GM19328 (cell line): ENCODE results near the gene SLC27A4.

ENCODE experiments used
- ATAC-seq: cut with Tn5 transposase; IDR thresholded peaks from one replicate; pipeline ENCODE4 v1.9.1; 2021; ENCODE audit warnings: mild to moderate bottlenecking, moderate library complexity; ENCODE audit not compliant: unreplicated experiment

Gene SLC27A4

DNA sequence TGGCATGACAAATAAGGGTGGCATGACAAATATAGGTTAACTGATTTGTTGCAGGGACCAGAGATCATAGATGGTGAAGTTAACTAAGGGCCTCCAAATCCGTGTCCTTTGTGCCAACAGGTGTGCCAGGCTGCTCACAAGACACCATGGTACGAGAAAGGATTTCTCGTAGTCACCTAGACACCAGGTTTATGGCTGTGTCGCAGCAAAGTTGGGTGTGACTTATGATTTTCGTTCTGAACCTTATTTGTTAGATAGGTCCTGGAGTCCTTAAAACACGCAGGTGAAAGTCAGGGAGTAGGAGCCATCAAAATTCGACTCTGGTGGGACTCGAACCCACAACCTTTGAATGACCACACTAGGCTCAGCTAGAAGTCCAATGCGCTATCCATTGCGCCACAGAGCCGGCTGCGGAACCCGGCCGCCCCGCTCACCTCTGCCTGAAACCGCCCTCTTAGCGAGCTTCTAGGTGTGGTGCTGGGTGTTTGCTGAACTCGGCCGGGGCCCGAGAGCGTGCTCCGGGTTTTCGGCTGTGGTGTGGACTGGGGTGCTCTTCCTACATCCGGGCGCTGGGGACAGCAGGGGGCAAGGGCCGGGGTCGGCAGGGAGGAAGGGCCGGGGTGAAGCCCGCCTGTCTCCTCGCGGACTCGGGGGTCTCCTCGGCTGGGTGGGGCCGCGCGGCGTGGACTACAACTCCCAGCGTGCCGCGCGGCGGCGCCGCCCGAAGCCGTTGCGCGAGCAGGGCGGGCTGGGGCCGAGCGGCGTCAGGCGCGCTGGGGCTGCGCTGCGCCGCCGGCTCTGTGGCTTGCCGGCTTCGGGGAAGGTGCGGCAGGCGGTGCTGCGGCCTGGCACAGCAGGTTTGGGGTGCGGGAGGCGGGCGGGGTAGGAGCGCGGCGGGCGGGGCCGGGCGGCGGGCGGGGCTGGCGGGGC, at the start of gene SLC27A4:
Gene SLC27A4, plus strand, starts transcription at position 767 of the 930 bp plus-strand sequence. CDS start 2,606 bp downstream, outside the sequence.
- ATAC-seq, result peak; percentile 80

DNA sequence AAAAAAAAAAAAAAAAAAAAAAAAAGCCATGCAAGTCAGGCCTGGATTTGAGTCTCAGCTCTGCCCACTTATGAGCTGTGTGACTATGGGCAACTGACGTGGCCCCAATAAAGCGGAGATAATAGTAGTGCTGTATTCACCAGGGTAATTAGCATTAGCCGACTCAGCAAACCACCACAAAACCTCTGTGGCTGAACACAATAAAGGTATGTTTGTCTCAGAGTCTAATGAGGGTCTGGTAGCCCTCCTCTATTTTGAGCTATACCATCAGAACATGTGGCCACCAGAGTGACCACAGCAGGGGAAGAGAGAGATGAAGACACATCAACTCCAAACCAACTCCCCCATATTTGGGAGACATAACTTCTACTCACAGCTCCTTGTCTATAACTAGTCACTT, 48.3 kb upstream of the SLC27A4 start:
- ATAC-seq, result no peak

DNA sequence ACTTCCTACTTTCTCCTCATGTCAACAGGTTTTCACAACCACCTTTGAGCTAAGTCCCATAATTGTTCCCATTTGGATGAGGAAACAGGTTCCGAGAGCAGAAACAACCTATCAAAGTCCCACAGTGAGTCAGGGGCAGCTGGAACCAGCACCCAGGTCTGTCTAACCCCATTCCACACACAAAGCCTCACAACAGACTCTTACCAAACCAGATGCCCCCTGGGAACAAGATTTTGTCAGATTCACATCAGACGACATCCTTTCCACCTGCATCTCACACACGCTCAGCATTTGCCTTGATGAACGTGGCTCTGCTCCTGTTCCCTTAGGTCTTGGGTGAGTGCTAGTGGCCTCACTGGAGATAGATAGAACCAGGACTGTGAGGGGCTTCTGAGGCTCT, 47.2 kb upstream of the SLC27A4 start:
- ATAC-seq, result no peak

DNA sequence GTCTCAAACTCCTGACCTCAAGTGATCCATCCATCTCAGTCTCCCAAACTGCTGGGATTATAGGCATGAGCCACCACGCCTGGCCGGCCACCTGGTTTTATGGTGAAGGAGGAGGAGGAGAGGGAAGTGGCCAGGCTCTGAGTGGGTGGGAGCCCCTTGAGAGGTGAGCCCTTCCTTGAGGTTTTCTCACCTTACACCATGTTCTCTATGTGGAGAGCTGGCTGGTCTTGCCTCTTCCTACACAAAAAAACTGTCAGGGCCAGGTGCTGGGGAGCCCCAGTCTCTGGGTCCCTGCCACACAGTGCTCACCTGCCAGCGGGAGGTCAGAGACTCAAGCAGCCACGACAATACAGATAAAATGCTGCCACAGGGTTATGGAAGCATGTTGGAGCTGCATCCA, 46.2 kb upstream of the SLC27A4 start:
- no peak for ATAC-seq

DNA sequence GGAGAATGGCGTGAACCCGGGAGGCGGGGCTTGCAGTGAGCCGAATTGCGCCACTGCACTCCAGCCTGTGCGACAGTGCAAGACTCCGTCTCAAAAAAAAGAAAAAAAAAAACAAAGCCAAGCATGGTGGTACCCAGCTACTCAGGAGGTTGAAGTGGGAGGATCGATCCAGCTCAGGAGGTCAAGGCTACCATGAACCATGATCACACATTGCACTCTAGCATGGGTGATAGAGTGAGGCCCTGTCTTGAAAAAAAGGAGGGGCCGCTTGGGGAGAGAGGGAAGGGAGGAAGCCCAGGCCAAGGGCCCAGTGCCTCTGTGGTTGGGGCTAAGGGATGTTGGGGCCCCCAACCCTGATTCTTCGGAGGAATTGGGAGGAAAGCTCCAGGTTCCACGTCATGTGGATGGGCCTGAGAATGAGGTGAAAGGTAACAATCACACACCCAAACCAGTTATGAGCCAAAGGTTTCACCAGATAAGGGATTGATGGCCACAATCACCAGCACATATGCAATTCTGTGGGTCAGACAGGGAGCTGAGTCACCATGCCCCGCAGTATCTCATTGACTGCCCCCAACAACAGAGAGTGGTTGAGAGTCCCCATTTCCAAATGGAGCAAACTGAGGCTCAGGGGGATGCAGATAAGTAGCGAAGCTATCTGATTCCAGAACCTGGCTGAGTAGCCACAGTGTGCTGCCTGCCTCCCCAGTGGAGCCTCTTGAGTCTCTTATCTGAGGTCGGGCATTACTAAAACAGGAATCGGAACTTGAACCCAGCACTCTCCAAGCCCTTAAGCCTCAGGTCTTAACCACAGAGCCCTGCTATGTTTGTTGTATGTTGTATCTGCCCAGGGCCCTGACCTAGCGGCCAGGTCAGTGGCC, 43.7 kb upstream of the SLC27A4 start:
- ATAC-seq, result no peak

DNA sequence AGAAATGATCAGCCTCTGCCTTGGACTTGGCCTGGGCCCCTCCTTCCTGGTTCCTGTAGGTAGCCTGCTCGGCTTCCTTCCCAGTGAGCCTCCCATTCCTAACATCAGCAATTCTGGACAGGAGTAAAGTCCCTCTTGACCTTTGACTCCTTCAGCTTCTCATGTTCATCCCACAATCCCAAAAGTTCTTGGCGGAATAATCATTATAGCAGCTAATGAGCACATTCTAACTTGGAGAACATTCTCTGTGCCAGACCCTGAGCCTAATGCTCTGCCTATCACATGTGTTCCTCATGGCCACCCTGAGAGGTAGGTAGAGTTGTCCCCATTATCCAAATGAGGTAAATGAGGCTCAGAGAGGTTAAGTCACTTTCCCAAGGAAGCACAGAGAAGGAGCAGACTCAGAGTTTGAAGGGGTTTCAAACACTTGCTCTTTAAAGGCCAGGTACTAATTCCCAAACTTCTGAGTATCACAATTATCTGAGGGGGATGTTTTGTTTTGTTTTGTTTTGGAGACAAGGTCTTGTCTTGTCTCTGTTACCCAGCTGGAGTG, 43.0 kb upstream of the SLC27A4 start:
- no peak for ATAC-seq

DNA sequence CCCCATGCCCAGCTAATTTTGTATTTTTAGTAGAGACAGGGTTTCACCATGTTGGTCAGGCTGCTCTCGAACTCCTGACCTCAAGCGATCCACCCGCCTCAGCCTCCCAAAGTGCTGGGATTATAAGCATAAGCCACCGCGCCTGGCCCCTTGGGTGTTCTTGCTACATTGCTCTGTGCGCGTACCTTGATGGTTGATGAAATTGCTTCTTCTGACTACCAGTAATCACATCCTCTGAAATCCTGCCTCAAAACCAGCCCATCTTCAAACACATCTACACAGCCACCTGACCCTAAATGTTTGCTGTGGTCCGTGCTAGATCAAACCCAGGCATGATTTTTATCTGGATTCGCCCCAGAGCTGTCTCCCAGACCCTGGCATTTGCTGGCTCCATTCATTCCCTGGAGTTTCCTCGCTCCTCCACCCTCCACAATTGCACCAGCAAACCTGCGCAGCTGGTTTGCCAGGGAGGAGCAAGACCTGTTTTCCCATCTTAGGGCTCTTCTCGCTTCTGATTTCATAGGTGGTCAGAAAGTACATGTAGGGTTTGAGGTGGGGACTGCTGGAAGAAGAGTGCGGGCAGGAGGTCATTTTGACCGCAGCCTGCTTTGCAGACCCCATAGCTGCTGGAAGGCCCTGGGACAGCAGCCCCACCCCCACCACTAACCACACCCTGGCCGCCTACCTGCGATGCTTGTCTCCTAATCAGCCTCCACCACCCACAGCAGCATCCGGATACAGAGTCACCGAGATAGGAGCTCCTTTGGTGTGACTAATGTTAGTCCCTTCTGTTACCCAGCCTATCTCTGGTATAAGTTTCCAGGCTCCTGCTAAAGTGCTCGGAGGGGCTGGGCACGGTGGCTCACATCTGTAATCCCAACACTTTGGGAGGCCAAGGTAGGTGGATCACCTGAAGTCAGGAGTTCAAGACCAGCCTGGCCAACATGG, 41.5 kb upstream of the SLC27A4 start:
- no peak for ATAC-seq

DNA sequence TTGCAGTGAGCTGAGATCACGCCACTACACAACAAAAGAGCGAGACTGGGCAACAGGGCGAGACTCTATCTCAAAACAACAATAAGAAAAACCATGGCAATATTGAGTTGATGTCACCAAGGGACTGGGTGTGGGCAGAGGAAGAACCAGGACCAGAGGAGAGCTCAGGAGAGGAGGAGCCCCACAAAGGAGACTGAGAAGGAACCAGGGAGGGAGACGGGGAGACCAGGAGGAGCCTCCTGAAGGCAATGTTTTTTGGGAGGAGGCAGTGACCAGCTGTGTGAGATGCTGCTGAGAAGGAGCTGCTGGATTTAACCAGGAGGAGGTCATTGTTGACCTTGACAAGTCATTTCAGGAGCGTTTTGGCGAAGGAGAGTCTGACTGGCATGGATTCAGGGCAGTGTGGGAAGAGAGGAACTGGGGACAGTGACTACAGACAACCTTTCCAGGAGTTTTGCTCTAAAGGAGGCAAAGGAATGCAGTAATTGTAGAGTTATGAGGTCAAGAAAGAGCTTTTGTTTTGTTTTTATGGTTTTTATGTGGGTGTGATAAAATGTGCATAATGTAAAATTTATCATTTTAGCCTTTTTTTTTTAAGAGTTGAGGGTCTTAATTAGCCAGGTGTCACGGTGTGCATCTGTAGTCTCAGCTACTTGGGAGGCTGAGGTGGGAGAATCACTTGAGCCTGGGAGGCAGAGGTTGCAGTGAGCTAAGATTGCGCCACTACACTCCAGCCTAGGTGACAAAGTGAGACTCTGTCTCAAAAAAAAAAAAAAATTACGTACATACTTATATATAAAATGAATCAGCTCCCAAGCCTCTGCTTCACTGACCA, 36.0 kb upstream of the SLC27A4 start:
- ATAC-seq, result no peak

DNA sequence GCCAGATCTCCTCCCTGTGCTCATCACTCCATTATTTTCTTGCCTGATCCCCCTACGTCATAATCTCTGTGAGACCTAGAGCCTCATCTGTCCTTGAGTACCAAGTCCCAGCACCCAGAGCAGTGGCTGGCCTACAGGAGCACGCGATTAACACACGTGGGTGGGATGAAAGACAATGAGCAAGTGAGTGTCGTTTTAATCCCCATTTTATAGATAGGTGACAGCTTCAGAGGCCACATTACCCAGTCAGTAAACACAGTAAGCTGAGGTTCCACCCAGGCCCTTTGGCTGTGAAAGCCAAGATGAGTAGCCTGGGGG, 35.4 kb upstream of the SLC27A4 start:
- ATAC-seq, result no peak

DNA sequence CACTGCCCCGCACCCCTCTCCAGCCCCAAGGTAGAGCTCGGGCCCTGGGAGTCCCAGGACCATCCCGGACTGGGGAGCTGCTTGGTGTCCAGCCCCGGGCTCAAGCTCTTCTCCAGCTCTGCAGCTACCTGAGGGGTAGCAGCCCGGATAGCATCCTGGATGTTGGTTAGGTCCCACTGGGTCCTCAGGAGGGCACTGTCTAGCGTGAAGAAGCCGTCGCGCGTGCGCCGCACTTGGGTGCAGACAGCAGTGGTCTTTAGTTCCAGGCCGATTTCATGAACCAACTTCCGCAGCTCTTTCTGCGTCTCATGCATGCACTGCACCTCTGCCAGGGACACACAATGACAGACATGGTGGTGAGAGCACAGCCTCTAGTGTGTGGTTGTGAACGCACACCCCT, 30.8 kb upstream of the SLC27A4 start:
- ATAC-seq, result no peak

DNA sequence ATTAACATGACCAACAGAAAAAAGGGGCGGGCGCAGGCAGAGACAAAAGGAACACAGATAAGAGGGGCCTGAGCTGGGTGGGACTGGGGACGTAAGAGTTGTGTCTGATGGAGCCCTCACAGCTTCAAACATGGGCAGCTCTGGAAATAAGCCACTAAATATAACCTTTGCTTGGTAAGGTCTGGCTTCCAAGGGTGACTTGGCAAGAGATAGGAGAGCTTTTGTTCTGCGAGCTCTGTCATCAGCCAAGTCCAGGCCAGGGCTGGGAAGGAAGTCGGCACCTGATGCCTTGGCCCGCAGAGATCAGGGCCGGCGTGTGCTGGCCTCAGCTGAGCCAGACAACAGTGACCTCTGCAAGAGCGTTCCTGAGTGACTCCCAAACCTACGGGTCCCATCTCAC, 29.9 kb upstream of the SLC27A4 start:
- ATAC-seq, result no peak

DNA sequence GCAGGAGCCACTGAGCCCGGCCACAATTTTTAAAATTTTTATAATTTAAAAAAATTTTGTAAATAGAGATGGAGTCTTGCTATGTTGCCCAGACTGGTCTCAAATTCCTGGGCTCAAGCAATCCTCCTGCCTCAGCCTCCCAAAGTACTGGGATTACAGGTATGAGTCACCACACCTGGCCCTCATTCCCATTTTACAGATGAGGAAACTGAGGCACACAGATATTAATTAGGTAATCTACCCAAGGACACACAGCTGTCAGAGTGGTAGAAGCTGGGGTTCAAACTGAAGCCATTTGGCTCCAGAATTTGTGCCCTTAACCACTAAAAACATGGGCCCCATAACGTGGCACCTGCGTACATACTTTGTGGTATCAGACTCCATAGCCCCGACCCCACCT, 25.6 kb upstream of the SLC27A4 start:
- no peak for ATAC-seq

DNA sequence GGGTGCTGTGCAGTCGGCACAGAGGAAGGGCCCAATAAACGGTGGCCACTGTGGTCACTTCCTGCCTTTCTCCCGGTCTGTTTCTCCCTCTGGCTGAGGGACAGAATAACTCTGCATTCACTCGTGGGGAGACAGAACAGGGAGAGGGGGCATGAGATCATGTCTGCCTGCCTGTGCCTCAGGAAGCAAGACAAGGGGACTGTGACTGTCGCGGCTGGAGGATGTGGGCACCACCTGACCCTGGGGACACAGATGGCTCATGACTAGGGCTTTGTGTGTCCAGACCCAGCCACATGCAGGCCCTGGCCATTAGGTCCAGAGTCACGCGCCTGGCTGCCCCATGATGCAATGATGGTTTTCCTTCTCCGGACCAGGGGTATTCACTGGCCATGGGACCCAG, 23.9 kb upstream of the SLC27A4 start:
- ATAC-seq, result no peak

DNA sequence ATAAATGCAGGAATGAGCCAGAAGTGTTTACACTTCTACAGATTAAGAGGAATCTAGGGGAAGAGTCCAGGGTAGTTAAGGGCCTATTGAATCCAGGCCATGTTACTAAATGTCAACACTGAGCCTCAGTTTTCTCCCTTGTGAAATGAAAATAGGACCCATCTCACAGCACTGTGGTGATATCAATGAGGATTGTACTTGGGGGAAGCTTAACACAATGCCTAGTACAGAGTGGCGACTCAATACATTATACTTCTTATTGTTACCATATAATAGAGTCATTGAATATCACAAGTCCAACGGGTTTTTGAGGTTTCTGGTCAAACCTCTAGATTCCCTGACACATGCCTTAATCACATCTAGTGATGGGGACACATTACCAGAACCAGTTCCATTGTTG, 22.7 kb upstream of the SLC27A4 start:
- ATAC-seq, result no peak

DNA sequence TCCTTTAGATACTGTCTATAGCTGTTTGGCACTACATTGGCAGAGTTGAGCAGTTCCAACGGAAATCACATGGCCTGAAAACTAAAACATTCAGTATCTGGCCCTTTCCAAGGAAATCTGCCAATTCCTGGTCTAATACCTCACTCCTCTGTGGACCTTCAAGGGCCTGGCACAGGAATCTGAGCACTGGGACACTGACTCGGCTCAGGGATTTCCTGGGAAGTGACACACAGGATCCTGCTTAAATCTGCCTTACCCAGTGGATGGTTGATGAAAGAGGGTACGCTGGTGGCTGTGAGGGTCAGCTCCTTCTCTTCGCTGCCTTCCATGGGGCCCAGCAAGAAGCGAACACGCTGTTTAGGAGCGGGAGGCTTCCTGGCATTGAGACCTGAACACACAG, 19.0 kb upstream of the SLC27A4 start:
- ATAC-seq, result no peak

DNA sequence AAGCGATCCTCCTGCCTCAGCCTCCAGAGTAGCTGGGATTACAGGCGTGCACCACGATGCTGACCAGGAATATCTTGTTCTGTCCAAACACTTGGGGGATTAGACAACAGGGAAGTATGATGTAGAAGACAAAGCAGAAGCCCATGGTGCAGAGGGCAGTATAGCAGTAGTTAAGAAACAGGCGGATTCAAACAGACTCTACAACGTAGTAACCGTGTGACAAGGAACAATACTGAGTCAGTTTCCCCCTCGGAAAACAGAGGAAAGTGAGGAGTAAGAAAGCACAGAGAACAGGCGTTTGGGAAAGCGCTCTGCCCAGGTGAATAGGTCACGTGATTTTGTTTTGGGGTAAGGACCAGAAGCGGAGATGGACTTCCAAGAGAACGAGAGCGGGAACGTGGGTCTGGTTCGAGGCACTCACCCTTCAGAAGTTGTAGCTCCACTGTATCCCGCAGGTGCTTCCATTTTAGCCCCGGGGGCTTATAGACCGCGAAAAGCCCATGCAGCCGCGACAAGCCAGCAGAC, 18.4 kb upstream of the SLC27A4 start:
- peak; percentile 5 for ATAC-seq

DNA sequence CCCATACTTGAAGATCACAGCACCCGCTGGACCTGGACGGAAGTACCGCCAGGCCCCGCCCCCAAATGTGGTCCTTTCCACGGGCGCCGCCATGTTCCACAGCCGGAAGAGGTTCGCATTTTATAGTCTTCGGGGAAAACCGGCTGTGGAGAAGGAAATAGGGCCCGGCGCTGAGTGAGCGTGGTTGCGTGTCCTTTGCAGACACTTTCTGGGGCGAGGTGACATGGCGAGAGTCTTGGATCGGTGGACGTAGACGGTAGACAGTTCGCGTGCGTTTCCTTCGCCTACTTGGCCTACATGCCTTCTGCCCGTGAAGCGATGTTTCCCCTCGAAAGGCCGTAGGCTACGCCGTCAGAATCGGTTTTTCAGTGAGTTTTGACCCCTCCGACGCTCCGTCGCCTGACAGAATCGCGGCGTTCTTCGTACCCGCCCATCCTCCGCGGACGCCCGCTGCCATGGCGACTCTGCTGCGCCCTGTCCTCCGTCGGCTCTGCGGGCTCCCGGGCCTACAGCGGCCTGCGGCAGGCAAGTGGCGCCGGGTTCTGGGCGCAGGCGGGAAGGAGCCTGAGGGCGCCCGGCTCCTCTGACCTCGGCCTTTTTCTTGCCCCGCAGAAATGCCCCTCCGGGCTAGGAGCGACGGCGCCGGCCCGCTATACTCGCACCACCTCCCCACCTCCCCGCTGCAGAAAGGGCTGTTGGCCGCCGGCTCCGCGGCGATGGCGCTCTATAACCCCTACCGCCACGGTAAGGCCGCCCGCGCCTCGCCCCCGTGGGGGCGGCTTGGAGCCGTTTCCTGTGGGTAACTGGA, 17.7 kb upstream of the SLC27A4 start, which contains the start of the genes COQ4 and TRUB2:
Gene COQ4, plus strand, starts transcription at position 436 of the 808 bp plus-strand sequence. Its CDS starts 20 bp downstream, at position 456.
Gene TRUB2, minus strand, starts transcription at position 44 of the 808 bp plus-strand sequence. Its CDS starts 39 bp downstream, at position 5.
- ATAC-seq, result peak; percentile 71

DNA sequence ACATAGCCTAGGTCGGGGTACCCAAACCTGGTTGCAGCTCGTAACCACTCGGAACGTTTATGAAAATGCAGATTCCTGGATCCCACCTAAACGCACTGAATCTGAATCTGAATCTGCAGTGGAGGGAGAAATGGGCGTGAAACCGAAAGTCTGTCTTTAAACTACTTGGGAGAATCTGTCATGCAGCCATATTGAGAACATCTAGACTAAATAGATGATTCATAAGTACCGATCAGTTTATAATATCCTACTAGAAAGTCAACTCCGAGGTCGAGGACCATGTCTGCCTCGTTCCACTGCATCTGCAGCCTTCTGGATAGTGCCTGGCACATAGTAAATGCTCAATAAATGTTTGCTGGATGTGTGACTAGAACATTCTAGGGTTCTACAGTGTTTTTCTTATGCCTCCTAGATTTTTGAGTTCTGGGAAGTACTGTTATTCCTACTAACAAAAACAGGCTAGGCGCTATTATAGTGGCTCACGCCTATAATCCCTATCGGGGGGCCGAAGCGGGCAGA, 17.1 kb upstream of the SLC27A4 start:
- no peak for ATAC-seq
